GM19452 (cell line): ENCODE results near the gene PAK5.

Experiments
- ATAC-seq: cut with Tn5 transposase; IDR thresholded peaks from one replicate; pipeline ENCODE4 v1.9.1; 2021; ENCODE audit not compliant: unreplicated experiment

Gene PAK5

GRCh38 chr20:9581509-9581908 lies 257.4 kb downstream of the PAK5 start:
- ATAC-seq = no peak

GRCh38 chr20:9578594-9578993 lies 260.3 kb downstream of the PAK5 start:
- no peak for ATAC-seq

- no peak for ATAC-seq
Observed at GRCh38 chr20:9577397-9577796, 261.5 kb downstream of the PAK5 start.

DNA sequence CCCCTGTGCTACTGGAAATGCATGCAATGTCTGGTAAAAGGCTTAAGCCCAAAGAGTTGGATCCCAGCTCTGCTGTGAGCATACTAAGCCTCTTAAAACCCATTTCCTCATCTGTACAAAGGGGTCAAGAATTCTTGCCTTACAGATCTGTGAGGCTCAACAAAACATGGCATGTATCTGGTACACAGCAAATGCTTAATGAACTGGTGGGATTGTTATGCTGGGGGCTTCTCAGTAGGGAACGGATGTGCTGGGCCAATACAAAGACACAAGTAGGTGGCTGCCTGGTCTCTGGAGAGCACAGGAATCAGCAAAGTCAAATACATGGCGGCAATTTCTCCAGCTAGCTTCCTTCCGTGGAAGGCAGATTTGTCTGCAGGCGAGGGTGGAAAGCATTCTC lies 262.2 kb downstream of the PAK5 start:
- no peak for ATAC-seq

GRCh38 chr20:9575836-9576235 lies 263.0 kb downstream of the PAK5 start:
- no peak for ATAC-seq

DNA sequence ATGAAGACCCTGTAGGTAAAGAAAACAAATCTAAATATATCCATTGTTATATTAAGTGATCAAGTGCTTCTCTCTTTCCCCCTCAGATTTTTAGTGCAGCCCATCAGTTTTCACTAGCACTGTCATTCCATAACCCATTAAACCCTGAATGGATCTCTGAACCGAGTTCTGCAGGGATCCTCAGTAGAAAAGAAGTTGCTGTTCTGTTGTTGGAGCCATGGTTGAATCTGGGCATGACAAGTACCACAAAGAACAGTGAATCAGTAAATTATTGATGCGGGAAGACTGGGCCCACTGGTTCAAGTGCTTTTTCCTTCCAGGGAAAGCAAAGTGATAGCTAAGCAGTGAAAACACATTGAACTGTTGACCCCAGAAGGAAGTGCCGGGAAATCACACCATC lies 264.1 kb downstream of the PAK5 start:
- no peak for ATAC-seq

- ATAC-seq = no peak
Observed at GRCh38 chr20:9574181-9574580, 264.7 kb downstream of the PAK5 start.

DNA sequence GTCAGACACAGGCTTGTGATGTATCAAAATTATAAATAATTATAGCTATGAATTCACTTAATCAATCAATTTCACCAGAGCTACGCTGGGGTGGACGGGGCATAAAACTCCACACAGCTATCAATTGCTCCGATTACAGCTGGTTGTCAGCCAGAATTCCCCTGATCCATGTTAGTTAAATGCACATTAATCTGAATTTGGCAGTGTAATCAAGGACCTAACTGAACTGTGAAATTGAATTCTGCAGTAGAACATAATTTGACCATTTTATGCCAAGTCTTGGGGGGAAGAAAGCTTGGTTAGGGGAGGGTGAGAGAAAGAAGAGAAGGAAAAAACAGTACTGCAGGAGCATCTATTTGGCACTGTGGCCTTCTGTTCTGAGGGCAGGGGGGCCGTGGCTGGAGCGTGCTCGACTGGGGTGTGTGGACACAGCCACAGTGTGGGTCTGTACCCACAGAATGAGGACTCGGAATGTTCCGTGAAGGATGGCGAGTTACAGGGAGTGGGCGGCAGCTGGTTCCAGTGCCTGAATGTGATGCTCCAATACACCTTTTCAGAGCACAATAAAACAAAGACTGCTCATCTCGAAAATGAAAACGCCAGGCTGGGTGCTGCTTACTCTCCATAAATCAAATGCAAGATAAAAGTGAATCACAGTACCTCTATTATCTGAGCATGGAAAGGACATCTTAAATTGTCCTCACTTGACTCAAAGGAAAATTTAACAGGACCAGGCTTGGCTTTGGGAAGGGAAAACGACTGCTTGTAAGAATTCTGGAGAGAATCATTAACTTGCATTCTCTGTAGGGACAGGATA lies 265.3 kb downstream of the PAK5 start:
- ATAC-seq = no peak

GRCh38 chr20:9572670-9573069 lies 266.2 kb downstream of the PAK5 start:
- ATAC-seq = no peak

GRCh38 chr20:9571783-9572182 lies 267.1 kb downstream of the PAK5 start:
- no peak for ATAC-seq

DNA sequence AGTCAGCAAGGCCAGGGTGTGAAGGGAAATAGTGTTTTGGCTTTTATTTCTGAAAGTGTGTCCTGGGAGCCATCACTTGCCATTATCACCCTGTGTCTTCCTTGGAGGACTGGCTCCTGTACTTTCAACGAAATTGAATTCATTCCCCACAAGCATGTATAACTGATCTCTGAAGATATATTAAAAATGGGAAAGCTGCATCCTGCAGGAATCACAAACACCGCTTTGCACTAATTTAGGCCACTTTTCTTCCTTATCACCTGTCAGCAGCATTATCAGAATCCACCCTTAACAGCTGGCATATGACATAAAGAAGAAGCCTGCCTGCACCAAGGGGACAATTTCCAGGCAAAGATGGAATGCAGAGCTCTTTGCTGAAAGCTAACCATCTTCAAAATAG lies 268.3 kb downstream of the PAK5 start:
- no peak for ATAC-seq

DNA sequence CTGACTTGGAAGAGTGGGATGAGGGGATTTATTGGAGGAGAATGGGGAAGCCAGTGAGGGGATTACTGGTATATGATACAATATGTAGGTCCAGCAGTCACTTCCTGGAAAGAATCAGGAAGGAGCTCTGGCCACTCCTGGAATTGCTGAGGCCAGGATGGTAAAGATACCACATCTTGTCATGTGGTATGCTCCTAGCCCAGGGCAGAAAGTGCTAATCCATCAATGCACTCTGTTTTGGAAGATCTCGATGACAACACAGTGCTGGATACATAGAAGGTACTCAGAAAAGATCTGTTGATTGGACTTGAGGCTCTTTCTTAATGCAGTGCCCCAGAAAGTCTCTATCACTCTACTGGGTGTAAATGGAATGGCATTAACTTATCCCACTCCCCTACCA lies 271.9 kb downstream of the PAK5 start:
- no peak for ATAC-seq

DNA sequence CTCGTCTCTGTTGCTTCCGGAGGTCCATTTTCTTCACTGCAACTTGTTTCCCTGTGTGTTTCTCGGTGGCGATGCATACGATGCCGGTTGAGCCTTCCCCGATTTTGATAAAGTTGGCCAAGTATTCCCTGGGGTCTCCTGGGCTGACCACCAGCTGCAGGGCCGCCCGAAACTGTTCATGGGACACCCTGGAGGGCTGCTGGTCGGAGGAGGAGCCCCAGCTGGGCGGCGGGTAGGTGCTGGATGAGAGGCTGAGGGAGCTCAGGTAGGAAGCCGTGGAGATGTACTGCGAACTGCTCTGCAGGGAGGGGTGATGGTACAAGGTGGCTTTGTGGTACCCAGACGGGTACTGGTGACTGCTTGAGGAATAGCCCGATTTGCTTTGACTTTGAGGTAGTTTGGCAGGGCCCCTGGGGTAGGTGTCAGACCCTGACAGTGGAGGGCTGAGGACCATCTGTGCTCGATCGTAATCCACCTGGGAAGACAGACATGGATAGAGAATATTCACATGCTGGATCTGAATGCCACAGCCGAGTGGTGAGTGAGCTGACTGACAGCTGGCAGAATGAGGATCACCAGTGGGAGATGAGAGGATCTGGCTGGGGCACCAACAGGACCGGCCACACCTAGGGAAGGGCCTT lies 272.8 kb downstream of the PAK5 start:
- no peak for ATAC-seq

DNA sequence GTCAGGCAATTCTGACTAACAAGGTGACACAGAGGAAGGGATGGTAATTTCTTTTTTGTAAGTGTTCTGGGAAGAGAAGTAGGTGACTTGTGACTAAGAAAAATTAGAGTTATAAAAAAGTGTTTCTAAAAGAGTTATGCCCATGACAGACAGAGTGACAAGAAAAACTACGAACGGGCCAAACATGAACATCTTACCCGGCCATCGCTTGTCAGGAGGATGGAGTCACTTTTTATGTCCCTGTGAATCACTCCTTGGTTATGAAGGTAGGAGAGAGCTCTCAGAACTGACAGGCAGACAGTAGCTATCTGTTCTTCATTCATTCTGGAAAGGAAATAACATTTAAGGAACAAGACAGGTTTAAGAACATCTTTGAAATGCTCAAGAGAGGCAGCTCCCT lies 281.5 kb downstream of the PAK5 start:
- no peak for ATAC-seq

GRCh38 chr20:9555781-9556180 lies 283.1 kb downstream of the PAK5 start:
- no peak for ATAC-seq

DNA sequence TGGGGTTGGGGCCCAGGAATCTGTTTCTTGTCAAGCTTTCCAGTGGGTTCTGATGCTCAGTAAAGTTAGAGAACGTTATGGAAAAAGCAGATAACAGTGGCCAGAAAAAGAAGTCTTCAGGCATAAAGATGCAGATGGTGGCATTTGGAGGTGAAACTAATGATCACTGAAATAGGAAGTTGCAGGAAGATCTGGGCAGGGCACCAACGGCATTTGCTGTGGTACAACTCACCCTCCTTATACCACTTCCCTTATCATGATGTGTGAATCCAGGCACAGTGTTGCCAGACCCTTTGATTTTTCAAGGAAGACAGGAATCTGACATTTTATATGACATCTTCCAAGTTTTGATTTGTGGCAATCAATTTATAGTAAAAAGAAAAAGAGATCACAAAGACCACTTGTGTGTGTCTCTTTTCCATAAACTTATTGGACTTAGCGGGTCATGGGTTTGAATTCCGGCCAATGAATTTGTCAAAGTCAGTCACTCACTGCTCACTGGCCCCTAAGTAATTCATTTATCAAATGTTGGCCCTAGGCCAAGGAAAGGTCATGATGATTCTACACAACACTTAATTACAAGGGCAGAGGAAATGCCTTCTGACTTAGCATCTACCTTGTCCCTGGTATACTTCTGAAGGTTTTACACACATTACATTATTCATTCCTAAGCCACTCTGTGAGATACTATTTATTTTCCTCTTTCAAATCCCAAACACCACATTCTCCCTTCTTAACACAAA lies 286.9 kb downstream of the PAK5 start:
- no peak for ATAC-seq

GRCh38 chr20:9550871-9551270 lies 288.0 kb downstream of the PAK5 start:
- no peak for ATAC-seq

- ATAC-seq = no peak
Observed at GRCh38 chr20:9550283-9550682, 288.6 kb downstream of the PAK5 start.

DNA sequence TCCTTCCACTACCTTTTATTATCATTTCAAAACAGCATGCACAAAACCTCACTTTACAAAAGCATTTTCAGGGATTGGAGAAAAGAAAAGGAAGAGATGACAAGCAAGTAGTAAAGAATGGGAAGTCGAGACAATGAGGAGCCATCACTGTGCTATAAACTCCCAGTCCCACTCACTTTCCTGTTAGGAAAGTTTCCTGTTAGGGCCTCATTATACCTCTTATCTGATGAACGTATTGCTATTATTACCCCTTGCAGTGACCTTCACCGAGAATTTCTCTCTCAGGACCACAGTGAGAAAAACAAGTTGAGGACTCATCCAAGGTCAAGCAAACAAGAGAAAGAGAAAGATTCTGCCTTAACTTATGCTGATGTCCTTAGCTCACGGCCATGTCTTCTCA lies 295.7 kb downstream of the PAK5 start:
- no peak for ATAC-seq

DNA sequence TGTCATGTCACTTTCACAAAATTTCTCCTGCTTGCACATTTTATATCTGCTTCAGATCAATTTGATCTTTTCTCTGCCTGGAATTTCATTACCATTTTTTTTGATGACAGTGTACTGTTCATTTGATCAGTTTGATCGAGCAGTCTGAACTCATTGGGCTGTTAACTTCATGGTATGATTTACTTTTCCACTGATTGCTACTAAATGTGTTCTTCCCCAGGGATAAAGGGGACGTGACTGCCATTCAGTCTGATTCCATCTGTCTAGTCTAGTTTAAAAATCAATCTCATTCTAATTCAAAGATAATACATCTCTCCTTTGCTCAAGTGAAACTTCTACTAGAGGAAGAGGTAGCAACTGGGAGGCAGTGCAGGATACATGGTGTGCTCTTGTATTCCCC lies 303.4 kb downstream of the PAK5 start:
- ATAC-seq = no peak

DNA sequence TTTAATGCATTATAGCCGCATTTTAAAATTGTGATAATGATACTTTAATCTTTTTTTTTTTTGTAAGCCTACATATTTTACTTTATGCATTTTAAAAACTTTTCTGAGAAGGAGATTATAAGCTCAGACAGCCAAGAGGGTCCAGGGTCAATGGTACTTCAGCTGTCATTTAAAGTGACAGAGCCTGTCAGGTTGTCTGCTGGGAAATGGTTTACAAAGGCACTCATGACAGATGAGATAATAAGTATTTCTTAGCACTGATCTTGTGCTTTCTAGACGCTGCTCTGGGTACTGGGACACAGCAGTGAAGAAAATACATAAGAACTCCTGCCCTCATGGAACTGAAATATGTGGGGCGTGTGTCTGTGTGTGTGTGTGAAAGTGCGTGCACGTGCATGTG lies 304.9 kb downstream of the PAK5 start:
- ATAC-seq = no peak
